OCI-LY7 (cell line): ENCODE measurements around the gene ZNF326. TPM values are rescaled to one million over a fixed set of nuclear protein-coding genes. Genes with fewer than 3 reads are reported as not detected.

Source experiments
- BruUV-seq: library from RNA; stranded (reverse); fragments of 400-500 nt; replicated peaks from 2 replicates; lab custom pipeline; 2021; lab: Mats Ljungman, UMichigan
- CTCF ChIA-PET: fragments of 300-600 bp; sonication (Branson Sonifier 250); formaldehyde crosslinking; loops from one replicate; lab custom pipeline; 2022; ENCODE audit warnings: antibody characterized with exemption; ENCODE audit not compliant: unreplicated experiment; lab: Charles Lee
- POLR2A ChIA-PET: fragments of 300-600 bp; sonication (Branson Sonifier 250); formaldehyde crosslinking; loops from one replicate; lab custom pipeline; 2022; ENCODE audit warnings: antibody characterized with exemption; lab: Charles Lee
- DNase-seq: peaks from one replicate; pipeline ENCODE4 v3.0.0-alpha.2; 2015; ENCODE audit warnings: low spot score
- H2AFZ ChIP-seq: fragments of 200-600 bp; sonication (generic), shearing (Covaris generic); 2 replicates; pipeline ENCODE4 v1.6.1; 2014; ENCODE audit warnings: mild to moderate bottlenecking, antibody characterized with exemption, low read length, moderate library complexity
- H3K27ac ChIP-seq: fragments of 200-600 bp; sonication (generic); 2 replicates; pipeline ENCODE4 v1.5.1; 2014; ENCODE audit warnings: mixed run types, low read depth, mild to moderate bottlenecking, moderate library complexity, low read length, inconsistent platforms; ENCODE audit not compliant: poor library complexity, severe bottlenecking
- H3K36me3 ChIP-seq: fragments of 200-600 bp; sonication (generic); 2 replicates; pipeline ENCODE4 v1.6.1; 2014; ENCODE audit warnings: mild to moderate bottlenecking, antibody characterized with exemption, low read length, moderate library complexity, mixed read lengths; ENCODE audit not compliant: insufficient read depth
- H3K4me1 ChIP-seq: fragments of 200-600 bp; sonication (generic); 2 replicates; pipeline ENCODE4 v1.5.1; 2014; ENCODE audit warnings: mild to moderate bottlenecking, low read length; ENCODE audit not compliant: insufficient read depth, poor library complexity, severe bottlenecking
- H3K4me2 ChIP-seq: fragments of 200-600 bp; sonication (generic); 2 replicates; pipeline ENCODE4 v1.6.1; 2014; ENCODE audit warnings: mild to moderate bottlenecking, low read length
- H3K4me3 ChIP-seq: fragments of 200-600 bp; sonication (generic); 2 replicates; pipeline ENCODE4 v1.5.1; 2014; ENCODE audit warnings: mild to moderate bottlenecking, low read depth, low read length; ENCODE audit not compliant: poor library complexity, severe bottlenecking
- H3K79me2 ChIP-seq: fragments of 200-600 bp; sonication (generic); 2 replicates; pipeline ENCODE4 v1.6.1; 2016; ENCODE audit warnings: low read depth, mild to moderate bottlenecking, low read length, moderate library complexity, mixed read lengths; ENCODE audit not compliant: insufficient read depth
- H3K9me2 ChIP-seq: fragments of 200-600 bp; sonication (generic); 2 replicates; pipeline ENCODE4 v1.6.1; 2016; ENCODE audit warnings: mild to moderate bottlenecking, low read length, mixed read lengths; ENCODE audit not compliant: insufficient read depth
- H3K9me3 ChIP-seq: fragments of 200-600 bp; sonication (generic); 2 replicates; pipeline ENCODE4 v1.6.1; 2014; ENCODE audit warnings: mild to moderate bottlenecking, mixed run types, low read length, mixed read lengths
- H4K20me1 ChIP-seq: fragments of 200-600 bp; sonication (generic); 2 replicates; pipeline ENCODE4 v1.6.1; 2014; ENCODE audit warnings: mild to moderate bottlenecking, antibody characterized with exemption, low read length, moderate library complexity, mixed read lengths; ENCODE audit not compliant: insufficient read depth
- CTCF ChIP-seq: fragments of 200-600 bp; sonication (generic); conservative IDR thresholded peaks from 2 replicates; pipeline ENCODE4 v1.5.1; 2014; ENCODE audit warnings: mild to moderate bottlenecking, antibody characterized with exemption, low read length, moderate library complexity, mixed read lengths
- EZH2phosphoT487 ChIP-seq: fragments of 200-600 bp; sonication (generic); IDR thresholded peaks from 2 replicates; pipeline ENCODE4 v1.6.1; 2018; ENCODE audit warnings: low read depth, borderline replicate concordance, mild to moderate bottlenecking, mixed run types, antibody characterized with exemption, low read length, moderate library complexity, mixed read lengths
- intact Hi-C: fragments of 100-400 bp; cut with micrococcal nuclease; formaldehyde crosslinking; loops from one replicate; pipeline ENCODE4 v1.10.0; 2022; ENCODE audit not compliant: unreplicated experiment
- total RNA-seq, 2 experiments: library from RNA; depleted of rRNA in 1 of 2; stranded (reverse); fragments of >200 nt in 1 of 2; shearing (Covaris generic) in 1 of 2; gene quantifications; 2 replicates each; pipeline ENCODE4 v1.2.3, GENCODE V29; 2014 to 2022

The ZNF326 gene
- total RNA-seq, 2 experiments from 2014 or later: 11.5 to 43.5 TPM

GRCh38 chr1:89946532-89946931 is 48.4 kb upstream of the ZNF326 start:
- no TSS peak for BruUV-seq
- H3K4me2 ChIP-seq: no peak overlapping the region
- H3K79me2 ChIP-seq: no peaks in the 10 kb centered on the region

DNA sequence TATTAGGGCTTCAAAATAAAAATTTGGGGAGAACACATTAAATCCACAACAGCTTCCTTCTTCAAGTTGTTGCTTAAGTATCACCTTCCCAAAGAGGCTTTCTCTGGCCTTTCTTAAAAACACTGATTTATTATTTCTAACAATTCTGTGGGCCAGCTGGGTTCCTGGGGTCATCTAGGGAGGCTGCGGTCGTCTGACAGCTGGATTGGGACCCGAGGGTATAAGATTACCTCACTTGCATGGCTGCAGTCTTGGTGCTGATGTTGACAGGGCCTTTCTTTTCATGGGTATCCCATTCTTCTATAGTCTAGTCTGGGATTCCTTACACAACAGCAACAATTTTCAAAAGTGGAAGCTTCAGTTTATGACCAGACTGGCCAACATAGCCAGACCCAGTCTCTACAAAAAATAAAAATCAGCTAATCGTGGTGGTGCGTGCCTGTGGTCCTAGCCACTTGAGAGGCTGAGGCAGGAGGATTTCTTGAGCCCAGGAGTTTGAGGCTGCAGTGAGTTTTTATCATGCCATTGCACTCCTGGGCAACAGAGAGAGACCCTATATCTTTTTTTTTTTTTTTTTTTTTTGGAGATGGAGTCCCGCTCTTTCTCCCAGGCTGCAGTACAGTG is 46.1 kb upstream of the ZNF326 start:
- Histone ChIP-seq H3K9me3 (no peaks in the 10 kb centered on the region), H4K20me1 (no peaks in the 10 kb centered on the region), H3K4me3 (no peak overlapping the region), H2AFZ (no peak overlapping the region), H3K79me2 (no peaks in the 10 kb centered on the region), H3K4me1 (peaks cover 30% of the 10 kb centered on the region), H3K9me2 (no peaks in the 10 kb centered on the region), H3K36me3 (no peaks in the 10 kb centered on the region), H3K27ac (no peak overlapping the region), H3K4me2 (no peak overlapping the region)
- ChIA-PET POLR2A (interaction anchor here (0.6 to 0.9 kb wide), 3 partner anchors 14 to 198 kb away, joined by 3 to 9 read pairs (median 5); no protein-coding TSS in a partner anchor), CTCF (no interaction called here)
- no TSS peak for BruUV-seq
- intact Hi-C loops: no loop called here
- TF ChIP-seq EZH2phosphoT487: no peak
- TF ChIP-seq CTCF: no peak
- no peak for DNase-seq

More at GRCh38 chr1:89946532-89946931, 48.4 kb upstream of the ZNF326 start:
- Histone ChIP-seq H3K9me3 (no peaks in the 10 kb centered on the region), H3K4me1 (peaks cover 23% of the 10 kb centered on the region), H4K20me1 (no peaks in the 10 kb centered on the region), H3K36me3 (no peaks in the 10 kb centered on the region), H3K9me2 (no peaks in the 10 kb centered on the region), H3K27ac (no peak overlapping the region), H3K4me3 (no peak overlapping the region), H2AFZ (no peak overlapping the region)
- TF ChIP-seq CTCF (no peak), EZH2phosphoT487 (no peak)
- CTCF ChIA-PET: no interaction called here
- intact Hi-C loops: no loop called here
- POLR2A ChIA-PET: interaction anchor here (1.0 kb wide), 1 partner anchor 10 kb away, joined by 6 read pairs; no protein-coding TSS in a partner anchor
- no peak for DNase-seq

DNA sequence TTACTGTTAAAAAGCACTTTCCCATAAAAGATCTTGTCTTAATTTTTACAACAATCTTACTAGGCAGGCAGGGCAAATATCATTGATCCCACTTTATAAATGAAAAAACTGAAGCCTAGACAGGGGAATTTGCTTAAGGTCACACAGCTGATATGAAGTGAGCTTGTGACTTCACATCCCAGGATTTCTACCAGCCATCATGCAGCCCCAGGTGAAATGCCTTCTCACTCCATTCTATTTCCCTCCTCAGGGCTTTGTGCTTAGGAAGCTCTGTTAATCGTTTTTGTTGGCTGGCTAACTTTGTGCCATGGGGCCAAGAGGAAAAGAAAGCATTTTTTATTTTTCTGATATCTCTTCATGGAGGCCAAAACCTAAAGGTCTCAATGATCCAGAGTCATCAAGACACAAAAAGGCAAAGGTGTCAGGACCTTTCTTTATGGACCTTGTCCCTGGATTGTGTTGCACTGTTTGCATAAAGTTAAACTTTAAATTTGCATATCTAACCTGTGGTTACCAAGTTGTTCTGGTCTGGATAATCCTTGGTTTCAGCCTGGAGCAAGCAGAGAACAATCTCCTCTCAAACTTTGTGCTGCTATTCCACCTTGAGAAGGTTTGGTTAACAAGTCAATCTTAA is 44.8 kb upstream of the ZNF326 start:
- TF ChIP-seq CTCF (no peak), EZH2phosphoT487 (no peak)
- H2AFZ ChIP-seq: no peak overlapping the region
- H3K9me2 ChIP-seq: no peaks in the 10 kb centered on the region
- no peaks in the 10 kb centered on the region for H3K79me2 ChIP-seq
- no peaks in the 10 kb centered on the region for H4K20me1 ChIP-seq
- H3K4me1 ChIP-seq: peaks cover 30% of the 10 kb centered on the region
- no peak overlapping the region for H3K4me2 ChIP-seq
- DNase-seq: no peak
- H3K9me3 ChIP-seq: no peaks in the 10 kb centered on the region
- intact Hi-C loops: no loop called here
- no TSS peak for BruUV-seq
- no peak overlapping the region for H3K4me3 ChIP-seq
- no peaks in the 10 kb centered on the region for H3K36me3 ChIP-seq
- H3K27ac ChIP-seq: no peak overlapping the region
- ChIA-PET CTCF (no interaction called here), POLR2A (interaction anchor here (0.7 to 0.9 kb wide), 4 partner anchors 8 to 326 kb away, joined by 3 to 5 read pairs (median 3); no protein-coding TSS in a partner anchor)
